ENCODE results near the gene CEP55.
"Not testable (repeated sequence)": the region's sequence is repeated elsewhere in the genome, so short reads cannot be mapped to it uniquely, and the experiment has no call there.

The CEP55 gene

DNA sequence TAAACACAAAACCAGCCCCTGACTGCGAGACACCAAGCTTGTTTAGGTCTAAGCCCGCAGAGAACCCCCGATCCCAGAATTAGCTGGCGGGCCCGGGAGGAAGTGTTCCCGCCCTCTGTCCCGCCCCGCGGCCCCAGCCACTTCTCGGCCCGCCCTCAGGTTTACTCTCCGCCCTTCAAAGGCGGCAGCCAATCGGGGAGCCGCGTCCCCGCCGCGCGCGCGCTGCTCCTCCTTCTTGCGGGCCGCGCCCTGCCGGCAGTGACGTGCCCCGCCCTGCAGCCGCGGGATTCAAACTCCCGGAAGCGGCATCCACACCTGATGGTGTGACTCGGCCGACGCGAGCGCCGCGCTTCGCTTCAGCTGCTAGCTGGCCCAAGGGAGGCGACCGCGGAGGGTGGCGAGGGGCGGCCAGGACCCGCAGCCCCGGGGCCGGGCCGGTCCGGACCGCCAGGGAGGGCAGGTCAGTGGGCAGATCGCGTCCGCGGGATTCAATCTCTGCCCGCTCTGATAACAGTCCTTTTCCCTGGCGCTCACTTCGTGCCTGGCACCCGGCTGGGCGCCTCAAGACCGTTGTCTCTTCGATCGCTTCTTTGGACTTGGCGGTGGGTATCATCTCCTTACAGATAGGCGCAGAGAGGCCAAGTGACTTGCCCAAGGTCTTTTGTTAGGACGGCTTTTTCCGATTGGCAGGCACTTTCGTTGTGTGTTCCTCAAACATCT, at the start of gene CEP55:
Gene CEP55 (plus strand): TSS at position 291 of the 720 bp plus-strand sequence. CDS start 3,440 bp downstream, outside the sequence.
- peak; percentile 48 for FAIRE-seq
- DNase-seq (ENCODE audit: low spot score) = peak; percentile 88

DNA sequence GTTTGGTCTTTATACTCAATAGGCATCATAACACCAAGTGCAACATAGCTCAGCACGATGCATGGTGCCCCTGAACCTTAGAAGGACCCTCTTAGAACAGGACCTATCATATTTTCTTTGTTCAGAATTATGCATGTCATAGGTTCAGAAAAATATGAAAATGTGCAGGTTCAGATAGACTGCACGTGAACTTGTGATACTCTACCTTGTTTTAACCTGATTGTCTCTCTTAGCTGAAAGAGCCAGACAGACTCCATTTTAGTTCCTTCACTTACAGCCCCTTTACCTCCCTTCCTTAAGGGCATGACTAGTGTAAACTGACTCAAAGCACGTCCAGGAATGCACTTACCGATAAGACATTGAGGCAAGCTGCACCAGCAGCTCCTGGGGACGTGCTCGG, 49.4 kb upstream of the CEP55 start:
- DNase-seq (ENCODE audit: low spot score) (no peak), FAIRE-seq (no peak)

DNA sequence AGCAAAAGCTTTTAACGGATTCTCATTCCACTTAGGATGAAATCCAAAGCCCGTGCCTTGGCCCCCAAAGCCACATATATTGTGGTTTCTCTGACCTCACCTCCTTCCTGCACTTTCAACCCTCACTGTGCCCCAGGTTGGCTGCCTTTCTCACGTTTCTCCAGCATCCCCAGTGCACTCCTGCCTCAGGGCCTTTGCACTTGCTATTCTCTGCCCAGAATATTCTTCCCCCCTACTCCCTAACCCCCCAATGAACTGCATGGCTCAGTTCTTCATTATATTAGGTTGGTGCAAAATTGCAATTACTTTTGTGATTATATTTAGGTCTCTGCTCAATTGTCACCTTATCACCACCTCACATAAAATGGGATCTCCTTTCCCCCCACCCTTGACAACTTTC, 48.4 kb upstream of the CEP55 start:
- no peak for DNase-seq (ENCODE audit: low spot score)
- no peak for FAIRE-seq

DNA sequence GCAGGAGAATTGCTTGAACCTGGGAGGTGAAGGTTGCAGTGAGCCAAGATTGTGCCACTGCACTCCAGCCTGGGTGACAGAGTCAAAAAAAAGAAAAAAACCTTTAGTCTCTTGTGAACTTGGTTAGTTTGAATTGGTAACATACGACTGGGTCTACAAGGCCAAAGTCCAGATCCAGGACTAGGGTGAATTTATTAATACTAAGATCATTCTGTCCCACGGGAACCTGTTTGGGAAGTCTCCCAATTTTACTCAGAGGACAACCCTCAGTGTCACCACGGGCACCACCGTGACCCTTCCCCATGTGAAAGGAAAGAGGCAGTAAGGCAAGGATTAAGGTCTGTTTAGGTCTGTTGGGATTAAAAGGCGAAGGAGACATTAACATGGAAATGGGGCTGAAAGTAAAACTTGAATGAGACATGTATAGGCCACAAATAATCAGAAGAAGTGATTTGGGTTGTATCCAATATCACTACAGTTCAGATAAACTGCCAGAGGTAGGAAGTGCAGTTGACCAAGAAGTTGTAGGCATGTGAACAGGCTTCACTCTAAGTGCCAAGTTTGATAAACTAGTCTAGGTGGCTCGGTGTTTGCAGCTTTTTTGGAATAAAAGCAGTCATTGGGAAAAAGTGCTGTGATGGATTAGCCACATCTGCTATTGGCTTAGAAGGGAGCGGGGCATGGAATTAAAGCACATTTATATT, 45.0 kb upstream of the CEP55 start:
- no peak for FAIRE-seq
- DNase-seq (ENCODE audit: low spot score) = no peak

DNA sequence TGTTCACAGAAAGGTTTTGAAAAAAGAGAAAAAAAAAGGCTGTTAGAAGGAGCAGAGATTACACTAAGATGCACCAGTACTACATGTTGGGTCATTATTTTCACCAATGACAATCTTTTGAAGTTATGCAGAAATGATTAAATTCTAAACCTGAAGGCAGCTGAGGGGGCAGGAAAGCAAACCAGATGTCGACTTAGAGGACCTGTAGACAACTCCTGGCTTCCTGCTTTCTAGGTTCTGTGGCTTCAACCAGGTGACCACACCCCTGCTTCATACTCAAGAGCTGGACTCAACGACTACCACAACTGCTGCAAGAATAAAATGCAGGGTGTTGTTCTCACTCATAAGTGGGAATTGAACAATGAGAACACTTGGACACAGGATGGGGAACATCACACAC, 44.3 kb upstream of the CEP55 start:
- no peak for DNase-seq (ENCODE audit: low spot score)
- FAIRE-seq = no peak

DNA sequence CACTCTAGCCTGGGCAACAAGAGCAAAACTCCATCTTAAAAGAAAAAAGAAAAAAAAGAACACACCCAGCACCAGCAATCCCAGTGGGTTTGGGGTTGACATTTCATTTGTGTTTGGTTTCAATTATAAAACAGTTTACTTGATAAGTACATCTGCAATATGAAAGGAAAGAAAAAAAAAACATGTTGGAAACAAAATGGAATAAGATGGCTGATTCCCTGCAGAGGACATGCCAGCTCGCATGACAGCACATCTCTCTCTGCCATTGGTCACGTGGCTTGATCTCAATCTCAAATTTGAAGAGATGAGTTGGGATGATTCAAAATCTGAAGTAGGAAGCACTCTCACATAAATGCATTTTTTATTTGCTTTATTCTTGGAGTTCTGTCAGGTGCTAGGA, 42.3 kb upstream of the CEP55 start:
- FAIRE-seq (no peak), DNase-seq (ENCODE audit: low spot score) (no peak)

DNA sequence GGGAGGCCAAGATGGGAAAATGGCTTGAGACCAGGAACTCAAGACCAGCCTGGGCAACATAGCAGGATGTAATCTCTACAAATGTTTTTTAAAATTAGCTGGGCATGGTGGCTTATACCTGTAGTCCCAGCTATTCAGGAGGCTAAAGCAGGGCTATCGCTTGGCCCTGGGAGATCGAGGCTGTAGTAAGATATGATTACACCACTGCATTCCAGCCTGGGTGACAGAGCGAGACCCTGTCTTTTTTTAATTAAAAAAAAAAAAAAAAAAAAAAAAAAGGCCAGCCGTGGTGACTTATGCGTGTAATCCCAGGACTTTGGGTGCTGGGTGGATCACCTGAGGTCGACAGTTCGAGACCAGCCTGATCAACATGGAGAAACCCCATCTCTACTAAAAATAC, 41.7 kb upstream of the CEP55 start:
- FAIRE-seq = no peak

DNA sequence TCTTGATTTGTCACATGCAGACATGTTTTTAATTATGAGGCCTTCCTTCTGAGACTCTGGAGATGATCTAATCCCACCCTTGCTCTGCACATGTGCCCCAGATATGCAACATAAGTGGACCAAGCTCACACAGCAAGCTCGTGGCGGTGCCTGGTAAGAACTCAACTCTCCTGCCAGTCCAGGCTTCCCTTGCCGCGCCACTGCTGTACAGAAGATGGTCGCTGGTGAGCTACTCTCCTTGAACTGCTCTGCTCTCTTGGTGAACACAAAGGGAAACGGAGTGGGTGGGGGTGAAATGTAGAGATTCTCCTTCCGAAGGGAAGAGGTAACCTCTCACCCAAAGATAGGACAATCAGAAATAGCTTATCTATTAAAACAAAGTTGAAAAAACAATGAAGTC, 39.9 kb upstream of the CEP55 start:
- FAIRE-seq = no peak
- no peak for DNase-seq (ENCODE audit: low spot score)

More for the DNA sequence above, 41.7 kb upstream of the CEP55 start:
- no peak for DNase-seq (ENCODE audit: low spot score)

GRCh38 chr10:93457511-93457910, 38.9 kb upstream of the CEP55 start:
- FAIRE-seq (no peak), DNase-seq (ENCODE audit: low spot score) (no peak)

DNA sequence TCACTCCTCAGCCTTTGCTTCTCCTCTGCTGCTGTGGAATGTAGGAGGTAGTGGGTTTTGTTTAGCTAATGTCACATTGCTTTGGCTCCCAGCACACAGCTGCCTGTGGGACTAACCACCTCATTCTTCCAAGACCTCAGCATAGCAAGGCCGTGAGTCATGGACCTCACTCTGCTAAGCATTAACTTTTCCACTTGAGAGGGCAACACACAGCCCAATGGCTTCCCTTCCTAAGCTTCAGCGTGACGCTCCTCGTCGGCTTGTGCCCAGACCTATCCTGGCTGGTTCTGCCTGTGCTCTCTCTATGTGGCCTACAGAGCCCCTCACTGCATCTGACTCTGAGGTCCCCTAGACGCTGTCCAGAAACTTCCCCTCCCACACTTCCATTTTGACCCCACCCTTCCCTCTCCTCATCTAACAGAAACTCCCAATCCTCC, 37.6 kb upstream of the CEP55 start:
- DNase-seq (ENCODE audit: low spot score) (peak; percentile 100), FAIRE-seq (peak; percentile 99)

DNA sequence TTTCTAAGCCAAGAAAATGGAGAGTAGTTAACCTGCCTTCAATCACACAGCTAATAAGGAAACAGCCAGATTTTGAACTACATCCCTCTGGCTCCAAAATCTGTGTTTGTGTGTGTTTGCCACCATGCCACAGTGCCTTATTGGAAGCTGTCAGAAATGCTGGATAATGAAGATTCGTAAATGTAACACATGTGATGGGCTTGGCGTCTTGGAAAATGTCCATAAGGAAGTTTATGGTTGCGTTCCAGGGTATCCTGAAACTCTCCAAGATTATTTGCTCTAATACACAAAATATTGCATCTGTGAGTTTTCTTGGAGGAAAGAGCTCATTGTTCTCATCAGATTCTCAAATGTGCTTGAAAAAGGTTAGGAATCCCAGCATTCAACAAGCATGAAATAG, 36.9 kb upstream of the CEP55 start:
- FAIRE-seq = no peak
- no peak for DNase-seq (ENCODE audit: low spot score)

GRCh38 chr10:93461109-93461806, 35.2 kb upstream of the CEP55 start:
- peak; percentile 85 for FAIRE-seq
- DNase-seq (ENCODE audit: low spot score) = peak; percentile 74

- DNase-seq (ENCODE audit: low spot score) = peak; percentile 87
- FAIRE-seq = peak; percentile 87
Observed at GRCh38 chr10:93461807-93462178, 34.6 kb upstream of the CEP55 start.

DNA sequence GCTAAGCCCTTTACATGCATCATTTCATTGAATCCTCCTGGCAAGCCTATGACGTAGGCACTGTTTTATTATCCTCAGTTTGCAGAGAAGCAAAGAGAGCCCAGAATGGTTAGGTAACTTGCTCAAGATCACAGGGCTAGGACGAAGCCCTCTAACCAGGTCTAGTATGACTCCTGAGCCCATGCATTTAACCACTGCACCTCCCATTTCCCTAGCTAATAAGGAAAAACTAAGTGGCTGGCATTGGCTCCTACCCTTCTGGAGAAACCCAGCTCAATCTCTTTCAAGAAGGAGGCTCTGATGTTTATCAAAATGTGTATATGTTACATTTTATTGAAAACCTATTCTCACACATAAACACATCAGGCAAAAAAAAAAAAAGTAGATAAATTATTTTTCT, 34.0 kb upstream of the CEP55 start:
- DNase-seq (ENCODE audit: low spot score) = peak; percentile 34
- no peak for FAIRE-seq

- FAIRE-seq = peak; percentile 43
- DNase-seq (ENCODE audit: low spot score) = peak; percentile 65
Observed at GRCh38 chr10:93462881-93463280, 33.5 kb upstream of the CEP55 start.

DNA sequence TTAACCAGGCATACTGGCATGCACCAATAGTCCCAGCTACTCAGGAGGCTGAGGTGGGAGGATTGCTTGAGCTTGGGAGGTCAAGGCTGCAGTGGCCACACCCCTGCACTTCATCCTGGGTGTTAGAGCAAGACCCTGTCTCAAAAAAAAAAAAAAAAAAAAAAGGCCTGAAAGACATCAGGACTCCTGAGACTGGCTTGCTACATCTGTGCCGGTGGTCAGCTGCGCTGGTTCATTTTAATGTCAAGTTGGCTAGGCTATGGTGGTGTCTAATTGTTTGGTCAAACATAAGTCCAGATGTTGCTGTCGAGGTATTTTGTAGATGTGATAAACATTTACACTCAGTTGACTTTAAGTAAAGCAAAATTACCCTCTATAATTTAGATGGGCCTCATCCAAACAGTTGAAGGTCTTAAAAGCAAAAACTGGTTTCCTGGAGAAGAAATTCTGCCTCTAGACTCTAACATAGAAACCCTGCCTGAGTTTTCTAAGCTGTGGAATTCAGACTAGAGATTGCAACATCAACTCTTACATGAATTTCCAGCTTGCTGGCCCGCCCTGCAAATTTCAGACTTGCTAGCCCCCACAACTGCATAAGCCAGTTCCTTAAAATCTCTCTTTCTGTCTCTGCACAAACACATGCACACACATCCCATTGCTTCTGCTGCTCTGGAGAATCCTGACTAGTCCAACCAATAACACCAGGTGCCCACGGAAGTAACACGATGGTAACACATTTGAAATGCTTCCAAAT, 32.5 kb upstream of the CEP55 start:
- FAIRE-seq = no peak

DNA sequence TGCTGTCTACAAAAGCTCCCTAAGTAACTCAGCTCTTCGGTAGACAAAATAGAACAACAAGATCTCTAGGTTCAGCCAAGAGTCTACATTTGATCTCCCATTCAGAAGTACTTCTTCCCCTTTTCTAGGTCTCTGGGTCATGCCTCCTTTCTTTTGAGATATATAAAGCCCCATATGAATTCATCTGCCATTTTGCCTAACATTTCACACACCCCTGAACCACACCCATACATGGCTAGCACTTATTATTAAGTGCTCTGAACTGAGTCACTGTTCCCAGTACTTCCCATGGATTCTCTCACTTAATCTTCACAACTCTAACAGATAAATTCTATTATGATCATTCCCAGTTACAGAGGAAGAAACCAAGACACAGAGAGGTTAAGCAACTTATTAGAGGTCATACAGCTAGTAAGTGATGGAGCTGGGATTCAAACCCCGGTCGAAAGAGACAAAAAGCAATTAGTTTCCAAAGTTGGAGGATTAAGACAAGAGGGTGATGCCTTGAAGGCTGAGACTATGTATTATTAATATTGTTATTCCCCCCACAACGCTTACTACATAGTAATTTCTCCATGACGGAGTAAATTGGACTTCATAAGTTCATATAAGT, 31.5 kb upstream of the CEP55 start:
- FAIRE-seq (no peak), DNase-seq (ENCODE audit: low spot score) (no peak)

More for the DNA sequence above, 32.5 kb upstream of the CEP55 start:
- peak; percentile 16 for DNase-seq (ENCODE audit: low spot score)

DNA sequence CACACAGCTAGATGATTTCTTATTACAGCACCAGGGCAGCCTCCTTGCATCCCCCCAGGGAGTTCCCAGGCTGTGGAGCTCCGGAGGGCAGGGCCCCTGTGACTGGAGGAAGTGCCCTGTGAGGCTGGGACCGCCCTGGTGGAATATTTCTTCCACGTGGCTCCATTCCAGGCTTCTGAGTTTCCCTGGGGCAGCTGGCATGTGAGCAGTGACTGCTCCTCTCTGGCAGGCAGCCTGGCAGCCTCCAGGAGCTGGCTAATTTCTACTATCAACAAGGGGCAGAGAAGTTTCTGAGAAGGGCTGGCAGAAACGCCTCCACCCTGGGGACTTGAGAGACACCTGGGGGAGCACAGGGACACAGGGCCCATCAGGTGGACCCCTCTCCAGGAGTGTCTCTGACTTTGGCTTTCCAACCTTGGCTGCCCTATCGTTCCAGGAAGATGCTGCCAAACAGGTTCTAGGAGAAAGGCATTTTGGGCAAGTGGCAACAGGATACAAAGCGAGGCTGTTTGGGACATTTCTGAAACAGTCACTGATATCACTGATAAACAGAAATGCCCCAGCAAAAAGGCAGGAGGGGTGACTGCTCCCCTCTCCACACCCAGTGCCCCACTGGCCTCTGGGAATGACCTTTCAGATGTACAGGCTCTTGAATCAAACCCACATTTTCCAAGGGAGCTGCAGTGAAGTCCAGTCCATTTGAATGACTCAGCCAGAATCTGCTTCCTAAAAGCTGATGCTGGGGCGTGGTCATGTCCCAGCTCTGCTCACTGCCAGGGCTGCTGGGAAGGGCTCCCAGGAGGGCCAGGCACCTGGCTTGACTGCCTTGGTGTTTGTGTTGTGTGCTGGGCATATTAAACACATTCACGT, 30.4 kb upstream of the CEP55 start:
- peak; percentile 90 for FAIRE-seq
- DNase-seq (ENCODE audit: low spot score) = peak; percentile 98

- not testable (repeated sequence) for DNase-seq (ENCODE audit: low spot score); FAIRE-seq
Observed at GRCh38 chr10:93467635-93468034, 28.8 kb upstream of the CEP55 start.
